Measurements from ENCODE around the gene TNFAIP8L2. TPM values are rescaled to one million over a fixed set of nuclear protein-coding genes. Genes with fewer than 3 reads are reported as not detected.

Gene TNFAIP8L2
- total RNA-seq, 3 donors from 2014 or later = 1.3 to 2.8 (median 2.5) TPM

DNA sequence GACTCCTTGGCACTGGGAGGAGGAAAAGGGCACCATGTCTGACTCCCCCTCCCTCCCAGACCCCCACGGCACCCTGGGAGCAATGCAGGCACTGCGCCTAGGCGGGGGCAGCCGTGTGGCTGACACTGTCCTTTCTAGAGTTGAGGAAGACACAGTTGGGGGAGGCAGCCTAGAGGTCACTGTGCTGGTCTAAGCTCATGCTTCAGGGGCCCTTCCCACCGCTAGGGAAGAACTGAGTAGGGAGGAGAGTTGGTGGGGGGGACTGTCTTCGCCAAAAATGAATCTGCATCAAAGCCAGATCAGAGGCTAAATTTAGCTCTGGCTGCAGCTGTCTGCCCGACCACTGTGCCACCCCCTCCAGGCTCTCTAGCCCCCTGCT, 13.4 kb upstream of the TNFAIP8L2 start:
- ATAC-seq (no peak), DNase-seq (no peak)
- Histone ChIP-seq H3K4me3 (no peak overlapping the region), H3K9me3 (no peaks in the 10 kb centered on the region), H3K4me1 (ENCODE audit: low read depth) (peaks cover 11% of the 10 kb centered on the region), H3K36me3 (ENCODE audit: low read depth) (no peaks in the 10 kb centered on the region)
- TF ChIP-seq, protein P1, sequence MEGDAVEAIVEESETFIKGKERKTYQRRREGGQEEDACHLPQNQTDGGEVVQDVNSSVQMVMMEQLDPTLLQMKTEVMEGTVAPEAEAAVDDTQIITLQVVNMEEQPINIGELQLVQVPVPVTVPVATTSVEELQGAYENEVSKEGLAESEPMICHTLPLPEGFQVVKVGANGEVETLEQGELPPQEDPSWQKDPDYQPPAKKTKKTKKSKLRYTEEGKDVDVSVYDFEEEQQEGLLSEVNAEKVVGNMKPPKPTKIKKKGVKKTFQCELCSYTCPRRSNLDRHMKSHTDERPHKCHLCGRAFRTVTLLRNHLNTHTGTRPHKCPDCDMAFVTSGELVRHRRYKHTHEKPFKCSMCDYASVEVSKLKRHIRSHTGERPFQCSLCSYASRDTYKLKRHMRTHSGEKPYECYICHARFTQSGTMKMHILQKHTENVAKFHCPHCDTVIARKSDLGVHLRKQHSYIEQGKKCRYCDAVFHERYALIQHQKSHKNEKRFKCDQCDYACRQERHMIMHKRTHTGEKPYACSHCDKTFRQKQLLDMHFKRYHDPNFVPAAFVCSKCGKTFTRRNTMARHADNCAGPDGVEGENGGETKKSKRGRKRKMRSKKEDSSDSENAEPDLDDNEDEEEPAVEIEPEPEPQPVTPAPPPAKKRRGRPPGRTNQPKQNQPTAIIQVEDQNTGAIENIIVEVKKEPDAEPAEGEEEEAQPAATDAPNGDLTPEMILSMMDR (IDR thresholded peaks at IDR 0.05) = no peak
- intact Hi-C loops (cut with DNase I, micrococcal nuclease) = no loop called here

DNA sequence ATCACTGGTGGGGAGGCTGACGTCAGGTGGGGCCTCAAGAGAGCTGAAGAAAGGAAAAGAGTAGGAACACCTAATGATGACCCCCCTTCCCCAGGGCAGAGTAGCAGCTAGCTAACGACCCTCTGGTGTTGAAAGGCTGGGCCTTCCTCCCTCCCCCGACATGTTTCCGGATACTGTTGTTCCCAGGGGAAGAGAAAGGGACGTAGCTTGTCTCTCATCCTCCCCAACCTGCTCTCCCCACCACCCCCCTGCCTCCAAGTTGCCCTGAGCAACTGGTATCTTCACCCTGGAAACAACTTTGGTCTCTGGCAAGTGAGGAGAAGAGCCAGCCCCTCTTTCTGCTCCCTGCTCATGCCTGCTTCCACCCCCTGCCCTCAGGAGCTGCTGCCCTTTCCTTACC, 12.5 kb upstream of the TNFAIP8L2 start:
- H3K36me3 ChIP-seq (ENCODE audit: low read depth) = no peaks in the 10 kb centered on the region
- DNase-seq (no peak), ATAC-seq (no peak)
- TF ChIP-seq, protein P1 (IDR thresholded peaks at IDR 0.05) = no peak
- peaks cover 11% of the 10 kb centered on the region for H3K4me1 ChIP-seq (ENCODE audit: low read depth)
- intact Hi-C loops (cut with DNase I, micrococcal nuclease) = no loop called here
- H3K9me3 ChIP-seq = no peaks in the 10 kb centered on the region
- H3K4me3 ChIP-seq = no peak overlapping the region

DNA sequence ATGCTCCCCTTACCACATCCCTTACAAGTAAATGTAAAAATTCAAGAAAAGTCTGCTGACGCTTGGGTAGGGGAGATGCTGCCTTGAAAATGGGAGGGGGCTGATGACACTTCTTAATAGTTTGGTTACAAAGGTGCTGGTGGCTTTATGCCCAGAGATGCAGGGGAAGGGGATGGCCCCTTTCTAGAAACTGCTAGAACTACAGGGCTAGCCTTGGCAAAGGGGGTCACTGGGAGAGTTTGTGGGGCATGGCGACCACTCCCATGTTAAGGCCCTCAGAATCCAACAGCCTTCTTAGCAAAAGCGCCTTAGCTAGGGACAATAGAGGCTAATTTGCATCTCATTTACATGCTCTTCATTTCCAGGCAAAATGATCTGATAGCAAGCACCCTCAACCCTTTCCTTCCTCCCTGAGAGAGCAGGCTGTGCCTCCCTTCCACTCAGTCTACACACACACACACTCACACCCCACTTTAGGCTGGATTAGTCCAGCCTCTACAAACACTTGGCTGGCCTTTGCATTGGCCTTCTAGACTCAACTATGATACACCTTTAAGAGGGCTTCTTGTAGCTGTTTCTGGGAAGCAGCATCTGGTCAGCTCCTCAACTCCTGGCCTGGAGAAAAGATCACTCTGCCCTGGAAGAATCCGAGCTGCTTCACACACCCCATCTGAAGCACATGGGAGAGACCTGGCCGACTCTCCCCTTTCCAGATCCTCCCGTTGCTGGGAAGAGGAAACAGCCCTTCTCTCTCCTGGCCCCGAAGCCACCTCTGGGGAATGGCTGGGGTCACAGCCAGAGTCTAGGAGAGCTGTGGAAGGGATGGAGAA, 11.8 kb upstream of the TNFAIP8L2 start:
- Histone ChIP-seq H3K4me3 (no peak overlapping the region), H3K4me1 (ENCODE audit: low read depth) (peaks cover 11% of the 10 kb centered on the region), H3K36me3 (ENCODE audit: low read depth) (no peaks in the 10 kb centered on the region), H3K9me3 (no peaks in the 10 kb centered on the region)
- no peak for DNase-seq
- intact Hi-C loops (cut with DNase I, micrococcal nuclease) = no loop called here
- TF ChIP-seq, protein P1 (IDR thresholded peaks at IDR 0.05) = no peak
- no peak for ATAC-seq

DNA sequence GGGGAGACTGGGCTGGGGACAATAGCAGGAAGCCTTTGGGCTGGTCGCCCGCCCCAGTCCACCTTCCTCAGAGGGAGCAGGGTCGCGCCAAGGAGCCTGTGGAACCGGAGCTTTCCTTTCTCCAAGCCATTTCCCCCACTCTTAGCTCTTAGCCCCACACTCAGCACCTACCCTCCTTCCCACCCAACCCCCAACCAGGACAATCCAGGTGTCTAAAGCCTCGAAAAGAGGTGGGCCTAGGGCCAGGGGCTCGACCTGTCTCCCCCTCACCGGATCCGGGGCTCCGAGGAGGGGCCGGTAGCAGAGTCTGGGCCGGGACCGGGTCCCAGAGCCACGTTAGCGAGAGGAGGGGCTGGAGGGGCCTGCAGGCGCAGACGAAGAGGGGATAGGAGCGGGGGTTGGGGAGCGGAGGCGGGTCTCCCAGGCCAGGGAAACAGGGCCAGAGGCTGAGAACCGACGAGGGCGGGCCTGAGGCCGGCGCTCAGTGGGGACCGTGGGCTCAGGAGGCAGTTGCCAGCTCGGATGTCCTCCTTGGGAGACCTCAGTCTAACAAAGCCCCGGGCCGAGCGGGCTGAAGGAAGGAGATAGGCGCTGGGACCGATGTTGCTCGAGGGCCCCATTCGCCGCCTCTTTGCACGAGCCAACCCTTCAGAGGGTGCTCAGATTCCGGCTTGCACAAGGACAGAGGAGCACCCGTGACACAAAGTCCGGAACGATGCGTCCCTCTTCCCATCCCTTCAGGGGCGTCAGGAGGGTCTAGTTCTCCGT, 11.0 kb upstream of the TNFAIP8L2 start:
- Histone ChIP-seq H3K9me3 (no peaks in the 10 kb centered on the region), H3K4me3 (no peak overlapping the region), H3K36me3 (ENCODE audit: low read depth) (no peaks in the 10 kb centered on the region), H3K4me1 (ENCODE audit: low read depth) (peaks cover 11% of the 10 kb centered on the region)
- ATAC-seq (peak; percentile 25), DNase-seq (no peak)
- TF ChIP-seq, protein P1 (IDR thresholded peaks at IDR 0.05) = no peak
- intact Hi-C loops (cut with DNase I, micrococcal nuclease) = no loop called here

DNA sequence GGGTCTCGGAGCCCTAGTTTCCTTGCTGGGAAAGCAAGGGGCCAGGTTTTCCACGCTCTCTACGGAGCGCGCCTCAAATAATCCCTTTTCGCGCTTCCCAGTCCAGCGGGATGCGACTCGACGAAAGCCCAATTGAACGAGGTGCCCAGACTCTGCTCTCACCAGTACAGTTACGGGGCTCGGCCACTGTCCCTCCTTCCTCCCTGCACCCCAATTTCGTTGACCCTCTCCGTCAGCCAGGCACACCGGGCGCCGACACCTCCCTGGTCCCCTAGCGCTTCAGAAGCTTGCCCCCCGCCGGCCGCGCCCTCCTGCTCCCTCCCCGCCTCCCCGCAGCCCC, 10.4 kb upstream of the TNFAIP8L2 start:
- peak overlapping the region; percentile 35 for H3K4me3 ChIP-seq
- intact Hi-C loops (cut with DNase I, micrococcal nuclease) = no loop called here
- H3K4me1 ChIP-seq (ENCODE audit: low read depth) = peaks cover 11% of the 10 kb centered on the region
- no peak for DNase-seq
- peak; percentile 9 for ATAC-seq
- no peaks in the 10 kb centered on the region for H3K9me3 ChIP-seq
- H3K36me3 ChIP-seq (ENCODE audit: low read depth) = no peaks in the 10 kb centered on the region
- TF ChIP-seq, protein P1 (IDR thresholded peaks at IDR 0.05) = no peak

All from mucosa of descending colon (tissue), 3 donors.